Endothelial cell of umbilical vein (primary cell): Measurements from ENCODE around the gene ACER2. TPM values are rescaled to one million over a fixed set of nuclear protein-coding genes. Genes with fewer than 3 reads are reported as not detected.

ENCODE experiments used
- BruUV-seq: library from RNA; stranded (reverse); fragments of 400-500 nt; replicated peaks from 2 replicates; lab custom pipeline; 2021; lab: Mats Ljungman, UMichigan
- CTCF ChIA-PET: fragments of 300-600, 350-600 bp; sonication (Branson Sonifier 250); formaldehyde crosslinking; loops from one replicate; lab custom pipeline; 2021; ENCODE audit warnings: antibody characterized with exemption, inconsistent platforms; lab: Charles Lee
- POLR2A ChIA-PET: fragments of 300-600, 350-600 bp; sonication (Branson Sonifier 250); formaldehyde crosslinking; loops from one replicate; lab custom pipeline; 2021; ENCODE audit warnings: antibody characterized with exemption, inconsistent platforms; lab: Charles Lee
- DNase-seq: peaks from one replicate; pipeline ENCODE4 v3.0.0-alpha.2; 2011; ENCODE audit warnings: low read depth, low spot score
- FAIRE-seq: peaks from 2 replicates; lab custom pipeline; 2011; peaks lifted over from hg19 to GRCh38; lab: Jason Lieb, UNC
- H2AFZ ChIP-seq: 2 replicates; pipeline ENCODE4 v1.6.0; 2012; ENCODE audit warnings: low read depth, low read length, control low read depth, inconsistent platforms
- H3K27ac ChIP-seq: 2 replicates; pipeline ENCODE4 v1.5.1; 2011; ENCODE audit warnings: low read depth, mild to moderate bottlenecking, control low read depth, low read length, moderate library complexity; ENCODE audit not compliant: insufficient read depth
- H3K27me3 ChIP-seq, 2 experiments: 2 replicates each; pipeline versions ENCODE4 v1.6.0 to v1.6.1; 2011; ENCODE audit warnings: low read length in 2 of 2, mixed read lengths in 1 of 2; ENCODE audit not compliant: control insufficient read depth in 2 of 2, insufficient read depth in 2 of 2
- H3K36me3 ChIP-seq, 2 experiments: 2 replicates in 1 of 2; 3 replicates in 1 of 2; pipeline ENCODE4 v1.5.1; 2011; ENCODE audit warnings: low read length in 2 of 2, mild to moderate bottlenecking in 1 of 2, moderate library complexity in 1 of 2; ENCODE audit not compliant: control insufficient read depth in 2 of 2, insufficient read depth in 2 of 2; ENCODE audit errors: extremely low read depth in 1 of 2
- H3K4me1 ChIP-seq: 3 replicates; pipeline ENCODE4 v1.5.1; 2011; ENCODE audit warnings: mild to moderate bottlenecking, low read length; ENCODE audit not compliant: control insufficient read depth, insufficient read depth; ENCODE audit errors: extremely low read depth
- H3K4me2 ChIP-seq: 2 replicates; pipeline ENCODE4 v1.6.1; 2011; ENCODE audit warnings: low read length, control low read depth, mixed read lengths; ENCODE audit not compliant: insufficient read depth
- H3K4me3 ChIP-seq, 3 experiments: fragments of 200-600 bp in 1 of 3; sonication (generic), shearing (Covaris generic) in 1 of 3; replicated peaks in 1 of 3; 2 replicates each; pipeline ENCODE4 v1.5.1; 2011 to 2016; ENCODE audit warnings: control low read depth in 3 of 3, low read length in 3 of 3, mild to moderate bottlenecking in 2 of 3, inconsistent platforms in 1 of 3, low read depth in 1 of 3, moderate library complexity in 1 of 3; ENCODE audit not compliant: insufficient read depth in 1 of 3
- H3K79me2 ChIP-seq: 2 replicates; pipeline ENCODE4 v1.6.0; 2012; ENCODE audit warnings: low read length, inconsistent platforms; ENCODE audit not compliant: control insufficient read depth, insufficient read depth
- H3K9ac ChIP-seq: replicated peaks from 2 replicates; pipeline ENCODE3; 2011; ENCODE audit warnings: low read length, control low read depth; ENCODE audit not compliant: insufficient read depth; ENCODE audit errors: extremely low read depth
- H3K9me1 ChIP-seq: replicated peaks from 3 replicates; pipeline ENCODE4 v1.6.0; 2011; ENCODE audit warnings: mild to moderate bottlenecking, low read length; ENCODE audit not compliant: control insufficient read depth, insufficient read depth; ENCODE audit errors: extremely low read depth
- H3K9me3 ChIP-seq: replicated peaks from 2 replicates; pipeline ENCODE4 v1.5.1; 2012; ENCODE audit warnings: low read length, inconsistent platforms; ENCODE audit not compliant: control insufficient read depth, insufficient read depth
- H4K20me1 ChIP-seq: replicated peaks from 2 replicates; pipeline ENCODE3; 2011; ENCODE audit warnings: mild to moderate bottlenecking, low read length; ENCODE audit not compliant: control insufficient read depth, insufficient read depth; ENCODE audit errors: extremely low read depth
- CTCF ChIP-seq, 2 donors: IDR thresholded peaks; 1 replicate in 1 of 2; 2 replicates in 1 of 2; pipeline ENCODE4 v1.5.1; 2011; ENCODE audit warnings: low read length in 2 of 2, mild to moderate bottlenecking in 2 of 2, moderate library complexity in 2 of 2, control low read depth in 1 of 2, inconsistent platforms in 1 of 2, low read depth in 1 of 2; ENCODE audit not compliant: insufficient read depth in 1 of 2; ENCODE audit errors: extremely low read depth in 1 of 2
- EZH2 ChIP-seq: IDR thresholded peaks from 2 replicates; pipeline ENCODE4 v1.6.1; 2012; ENCODE audit warnings: borderline replicate concordance, low read depth, mild to moderate bottlenecking, moderate library complexity, low read length, inconsistent platforms; ENCODE audit not compliant: severe bottlenecking
- FOS ChIP-seq: IDR thresholded peaks from 2 replicates; pipeline ENCODE4 v1.6.1; 2011; ENCODE audit warnings: mild to moderate bottlenecking, low read length, moderate library complexity, borderline replicate concordance; ENCODE audit not compliant: insufficient read depth
- GATA2 ChIP-seq: IDR thresholded peaks from 2 replicates; pipeline ENCODE4 v1.7.0; 2011; ENCODE audit warnings: low read depth, mild to moderate bottlenecking, moderate library complexity, mixed read lengths, low read length; ENCODE audit not compliant: insufficient read length, insufficient read depth
- JUN ChIP-seq: IDR thresholded peaks from 2 replicates; pipeline ENCODE4 v1.6.1; 2011; ENCODE audit warnings: borderline replicate concordance, low read depth; ENCODE audit not compliant: insufficient read length, insufficient read depth
- MAX ChIP-seq: IDR thresholded peaks from 2 replicates; pipeline ENCODE4 v1.6.1; 2011; ENCODE audit not compliant: insufficient read depth, insufficient read length
- MYC ChIP-seq: IDR thresholded peaks from one replicate; pipeline ENCODE4 v1.6.1; 2011; ENCODE audit warnings: mild to moderate bottlenecking, low read depth, low read length
- POLR2A ChIP-seq: IDR thresholded peaks from 2 replicates; pipeline ENCODE4 v1.6.1; 2012; ENCODE audit warnings: low read depth, mild to moderate bottlenecking, control low read depth, low read length
- POLR2AphosphoS5 ChIP-seq: IDR thresholded peaks from 2 replicates; pipeline ENCODE4 v1.6.1; 2012; ENCODE audit warnings: low read depth, mild to moderate bottlenecking, control low read depth, low read length, moderate library complexity; ENCODE audit not compliant: insufficient read depth
- dilution Hi-C: fragments of 300-500 bp; cut with MboI; formaldehyde crosslinking; loops from one replicate; pipeline ENCODE4 v1.15.0; 2019; ENCODE audit warnings: low sequenced_read_pairs; ENCODE audit not compliant: extremely low pct_ligation_motif_present
- intact Hi-C: fragments of 100-400 bp; cut with micrococcal nuclease; formaldehyde crosslinking; loops from one replicate; pipeline ENCODE4 v1.10.0; 2022
- polyA plus RNA-seq, 4 experiments: library from polyadenylated mRNA; depleted of rRNA in 3 of 4; stranded (reverse) in 3 of 4; unstranded in 1 of 4; fragments of >200 nt; gene quantifications; 2 replicates each; pipeline versions ENCODE4 v1.2.1 to v1.2.3, GENCODE V29; 2011 to 2012; ENCODE audit warnings: missing spikeins in 1 of 4
- total RNA-seq: library from RNA; stranded (reverse); gene quantifications from 2 replicates; pipeline ENCODE4 v1.2.3, GENCODE V29; 2021

ACER2 gene
- total and polyA plus RNA-seq, 2 donors (not counting 3 experiments of a cell fraction or from before 2014, with no cell fraction given) = 5.2 to 7.3 TPM

GRCh38 chr9:19488721-19489120, 79.9 kb downstream of the ACER2 start:
- FAIRE-seq (no peak), DNase-seq (no peak)
- H3K4me2 ChIP-seq = no peak overlapping the region
- H3K9me1 ChIP-seq = no peaks in the 10 kb centered on the region
- dilution Hi-C loops = no loop called here
- intact Hi-C loops = no loop called here
- H3K4me1 ChIP-seq = no peaks in the 10 kb centered on the region
- H3K79me2 ChIP-seq = no peaks in the 10 kb centered on the region
- no peaks in the 10 kb centered on the region for H4K20me1 ChIP-seq
- H3K27ac ChIP-seq = no peak overlapping the region
- no peak for TF ChIP-seq CTCF (IDR thresholded peaks at IDR 0.05; ENCODE audit: extremely low read depth in 1 of 2, insufficient read depth in 1 of 2, low read depth in 1 of 2, low read length in 2 of 2)
- no peak for TF ChIP-seq MAX
- TF ChIP-seq POLR2AphosphoS5 = no peak
- no peak for TF ChIP-seq JUN
- no peak for TF ChIP-seq FOS
- TF ChIP-seq EZH2 = no peak
- TF ChIP-seq POLR2A = no peak
- no peak for TF ChIP-seq GATA2
- TF ChIP-seq MYC = no peak
- H3K4me3 ChIP-seq = no peak overlapping the region
- ChIA-PET POLR2A (no interaction called here), CTCF (interaction anchor here (3.5 kb wide), 1 partner anchor 24 kb away, joined by 22 read pairs; no protein-coding TSS in a partner anchor)
- no TSS peak for BruUV-seq
- no peak overlapping the region for H2AFZ ChIP-seq
- no peaks in the 10 kb centered on the region for H3K9me3 ChIP-seq
- no peaks in the 10 kb centered on the region for H3K36me3 ChIP-seq
- peaks cover 3 to 13% of the 10 kb centered on the region in 2 experiments for H3K27me3 ChIP-seq
- H3K9ac ChIP-seq = no peak overlapping the region
